ENCODE measurements around the gene MORC3. TPM values are rescaled to one million over a fixed set of nuclear protein-coding genes. Genes with fewer than 3 reads are reported as not detected.

MORC3 gene
- polyA plus RNA-seq, 1 donor = 49.1 TPM

- no peak for DNase-seq (ENCODE audit: low read depth)
Observed at GRCh38 chr21:36422279-36423098, 102.5 kb downstream of the MORC3 start.

GRCh38 chr21:36423771-36424433 is 103.9 kb downstream of the MORC3 start:
- DNase-seq (ENCODE audit: low read depth) = no peak

DNA sequence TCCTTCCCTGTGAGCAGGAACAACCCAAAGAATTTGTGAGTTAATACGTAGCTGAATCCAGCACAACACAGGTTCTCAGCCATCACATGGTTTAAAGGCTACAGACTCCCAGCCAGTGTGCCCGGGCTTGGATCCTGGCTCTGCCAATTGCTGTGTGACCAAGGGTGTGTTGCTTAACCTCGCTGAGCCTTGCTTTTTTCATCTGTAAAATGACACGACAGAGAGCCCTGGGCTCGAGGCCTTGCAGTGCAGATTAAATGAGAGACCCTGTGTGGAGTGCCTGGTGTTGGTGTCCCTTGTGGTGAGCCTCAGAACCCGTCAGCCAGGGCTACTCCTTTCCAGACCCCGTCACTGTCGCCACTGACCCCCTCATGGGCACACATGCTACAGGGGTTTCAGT is 104.6 kb downstream of the MORC3 start:
- DNase-seq (ENCODE audit: low read depth) = no peak

DNA sequence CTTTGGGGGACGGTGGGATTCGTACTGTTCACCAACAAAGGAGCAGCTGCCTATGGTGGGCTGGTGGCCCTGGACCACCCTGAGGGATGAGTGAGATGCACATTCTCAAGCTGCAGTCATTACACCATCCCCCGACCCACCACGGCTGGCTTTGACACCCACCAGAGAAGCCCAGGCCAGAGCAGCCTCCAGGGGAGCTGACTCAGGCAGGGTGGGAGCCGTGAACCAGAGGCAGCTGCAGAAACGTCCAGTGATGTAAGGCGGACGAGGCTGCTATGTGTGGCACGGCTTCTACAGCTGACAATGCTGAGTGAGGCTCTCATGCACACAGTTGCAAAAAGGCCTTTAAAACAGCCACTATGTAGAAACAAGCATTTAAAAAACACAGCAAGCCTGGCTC is 105.3 kb downstream of the MORC3 start:
- DNase-seq (ENCODE audit: low read depth) = no peak

Other genes starting within 250 kb of the MORC3 start
- 3.2 TPM for gene CBR3, start 185.1 kb upstream of the MORC3 start, polyA plus RNA-seq (ENCODE audit: insufficient read length)
- 6.7 TPM for gene DOP1B, start 163.4 kb upstream of the MORC3 start, polyA plus RNA-seq (ENCODE audit: insufficient read length)
- gene CHAF1B, start 65.2 kb downstream of the MORC3 start, polyA plus RNA-seq (ENCODE audit: insufficient read length) = 3.5 TPM
- 8.0 TPM for gene CLDN14, start 159.9 kb downstream of the MORC3 start, polyA plus RNA-seq (ENCODE audit: insufficient read length)